Progenitor cell of endocrine pancreas (in vitro differentiated cells): ENCODE results near the gene NRG2. TPM values are rescaled to one million over a fixed set of nuclear protein-coding genes. Genes with fewer than 3 reads are reported as not detected.

Experiments
- DNase-seq: peaks from one replicate; pipeline ENCODE4 v3.0.0; 2021; ENCODE audit warnings: low spot score; ENCODE audit not compliant: unreplicated experiment
- H3K27ac Mint-ChIP-seq: 2 replicates; pipeline ENCODE4 v1.8.0; 2021; ENCODE audit warnings: mild to moderate bottlenecking, moderate library complexity, mixed read lengths
- H3K27me3 Mint-ChIP-seq: 2 replicates; pipeline ENCODE4 v1.8.0; 2021; ENCODE audit warnings: mixed read lengths
- H3K36me3 Mint-ChIP-seq: 2 replicates; pipeline ENCODE4 v1.8.0; 2022; ENCODE audit warnings: mixed read lengths; ENCODE audit not compliant: insufficient read depth
- H3K4me1 Mint-ChIP-seq: 2 replicates; pipeline ENCODE4 v1.8.0; 2021; ENCODE audit warnings: low read depth, mixed read lengths
- H3K4me3 Mint-ChIP-seq: 2 replicates; pipeline ENCODE4 v1.8.0; 2021; ENCODE audit warnings: low read depth, mild to moderate bottlenecking, moderate library complexity, mixed read lengths
- H3K9me3 Mint-ChIP-seq: 2 replicates; pipeline ENCODE4 v1.8.0; 2021; ENCODE audit warnings: low read depth, mixed read lengths
- CTCF ChIP-seq: fragments of 200-600 bp; sonication (generic); IDR thresholded peaks from one replicate; pipeline ENCODE4 v1.5.0; 2021; ENCODE audit warnings: antibody characterized with exemption, mild to moderate bottlenecking; ENCODE audit not compliant: unreplicated experiment
- total RNA-seq: library from RNA; stranded (reverse); gene quantifications from 2 replicates; pipeline ENCODE4 v1.2.1, GENCODE V29; 2021

The NRG2 gene
- total RNA-seq, 1 donor from 2014 or later, result 5.5 TPM

DNA sequence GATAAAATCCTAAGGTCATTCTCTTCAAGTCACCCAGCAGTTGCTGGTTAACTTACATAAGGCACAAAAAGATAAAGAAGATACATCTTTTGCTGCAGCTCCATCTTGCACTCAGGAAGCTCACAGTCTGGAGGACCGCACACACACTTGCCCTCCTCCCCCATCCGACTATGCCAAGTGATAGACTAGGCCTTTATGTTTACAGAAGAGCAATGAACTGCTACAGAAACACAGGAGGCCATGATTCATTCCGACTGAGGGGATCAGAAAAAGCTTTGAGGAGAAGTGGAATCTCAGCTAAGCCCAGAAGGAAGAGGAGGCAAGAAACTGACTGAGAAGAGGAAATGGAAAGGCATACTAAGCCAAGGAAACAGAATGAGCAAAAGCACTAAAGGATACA is 17.4 kb downstream of the NRG2 start:
- no peak overlapping the region for H3K27ac Mint-ChIP-seq
- H3K4me3 Mint-ChIP-seq, result no peak overlapping the region
- peaks cover 20% of the 10 kb centered on the region for H3K4me1 Mint-ChIP-seq
- no peaks in the 10 kb centered on the region for H3K9me3 Mint-ChIP-seq
- H3K27me3 Mint-ChIP-seq, result no peaks in the 10 kb centered on the region
- DNase-seq, result no peak
- TF ChIP-seq CTCF, result no peak
- no peaks in the 10 kb centered on the region for H3K36me3 Mint-ChIP-seq

- DNase-seq, result no peak
- H3K4me1 Mint-ChIP-seq, result peaks cover 14% of the 10 kb centered on the region
- no peak overlapping the region for H3K4me3 Mint-ChIP-seq
- H3K27ac Mint-ChIP-seq, result no peak overlapping the region
- H3K36me3 Mint-ChIP-seq, result no peaks in the 10 kb centered on the region
- TF ChIP-seq CTCF, result no peak
- no peaks in the 10 kb centered on the region for H3K27me3 Mint-ChIP-seq
- no peaks in the 10 kb centered on the region for H3K9me3 Mint-ChIP-seq
Observed at GRCh38 chr5:140024928-140025327, 18.2 kb downstream of the NRG2 start.

- no peak for DNase-seq
Observed at GRCh38 chr5:140023611-140024191, 19.4 kb downstream of the NRG2 start.

GRCh38 chr5:140020601-140021177 is 22.4 kb downstream of the NRG2 start:
- H3K27me3 Mint-ChIP-seq, result no peaks in the 10 kb centered on the region
- no peak overlapping the region for H3K4me3 Mint-ChIP-seq
- no peak for DNase-seq
- no peak for TF ChIP-seq CTCF
- H3K36me3 Mint-ChIP-seq, result no peaks in the 10 kb centered on the region
- H3K4me1 Mint-ChIP-seq, result peaks cover 9% of the 10 kb centered on the region
- H3K9me3 Mint-ChIP-seq, result no peaks in the 10 kb centered on the region
- H3K27ac Mint-ChIP-seq, result no peak overlapping the region

More at GRCh38 chr5:140023611-140024191, 19.4 kb downstream of the NRG2 start:
- Mint-ChIP-seq H3K27ac (no peak overlapping the region), H3K27me3 (no peaks in the 10 kb centered on the region), H3K4me1 (peaks cover 9% of the 10 kb centered on the region), H3K36me3 (no peaks in the 10 kb centered on the region), H3K4me3 (no peak overlapping the region), H3K9me3 (no peaks in the 10 kb centered on the region)
- TF ChIP-seq CTCF, result no peak

GRCh38 chr5:140018920-140019644 is 24.0 kb downstream of the NRG2 start:
- Mint-ChIP-seq H3K27me3 (no peaks in the 10 kb centered on the region), H3K4me1 (peaks cover 9% of the 10 kb centered on the region), H3K36me3 (no peaks in the 10 kb centered on the region), H3K4me3 (no peak overlapping the region), H3K27ac (no peak overlapping the region), H3K9me3 (no peaks in the 10 kb centered on the region)
- TF ChIP-seq CTCF, result no peak
- no peak for DNase-seq
